ENCODE measurements around the gene TIMELESS. TPM values are rescaled to one million over a fixed set of nuclear protein-coding genes. Genes with fewer than 3 reads are reported as not detected.

The TIMELESS gene
- polyA plus RNA-seq, 2 of the 4 experiments (the other 2 are of a cell fraction), result 17.6 to 60.1 TPM

- no peak for TF ChIP-seq POLR2AphosphoS2 (conservative IDR thresholded peaks at IDR 0.05; ENCODE audit: low read length)
- no peak for TF ChIP-seq CHD4 (IDR thresholded peaks at IDR 0.05; ENCODE audit: borderline replicate concordance)
- POLR2A ChIA-PET, result no interaction called here
- 34% methylated on average over 1 of the region's 1 CpG for WGBS (ENCODE audit: missing lambda C conversion rate)
- Histone ChIP-seq H3K27ac (no peak overlapping the region), H3K4me2 (no peak overlapping the region), H3K4me3 (no peak overlapping the region), H3K4me1 (peaks cover 8% of the 10 kb centered on the region; the same call in 2 of the 3 replicates), H3K9me3 (no peaks in the 10 kb centered on the region)
- ATAC-seq (no peak), FAIRE-seq (no peak), DNase-seq (ENCODE audit: low read depth in 1 of 2, low spot score in 1 of 2) (no peak)
- CTCF ChIA-PET, result interaction anchor here (0.9 to 2.6 kb wide), 4 partner anchors 9 to 38 kb away, joined by 3 to 8 read pairs (median 4); partner anchors contain the start of gene SPRYD4
These were observed 35.3 kb upstream of the TIMELESS start for GRCh38 chr12:56484566-56484965.

- H3K27ac ChIP-seq, result no peak overlapping the region
- ATAC-seq (0 out of 6 replicates have a peak, but pooled peaks of 1 of the 2 experiments have one; percentile 5), FAIRE-seq (no peak), DNase-seq (ENCODE audit: low read depth in 1 of 2, low spot score in 1 of 2) (no peak)
- CTCF ChIA-PET, result interaction anchor here (1.4 to 3.0 kb wide), 5 partner anchors 9 to 34 kb away, joined by 5 to 9 read pairs (median 8); no protein-coding TSS in a partner anchor
- TF ChIP-seq HEYL (CRISPR knock-in tag; IDR thresholded peaks at IDR 0.05) (no peak), FOXS1 (CRISPR knock-in tag; IDR thresholded peaks at IDR 0.05) (no peak), POLR2AphosphoS2 (conservative IDR thresholded peaks at IDR 0.05; ENCODE audit: low read length) (no peak), FOSB (CRISPR knock-in tag; IDR thresholded peaks at IDR 0.05) (no peak), MYC (IDR thresholded peaks at IDR 0.05; ENCODE audit: borderline replicate concordance, low read length) (no peak), NR3C1 (IDR thresholded peaks at IDR 0.05) (no peak)
- H3K4me3 ChIP-seq, result no peak overlapping the region
- WGBS (ENCODE audit: missing lambda C conversion rate), result 93% methylated on average over 7 of the region's 7 CpGs
- no peaks in the 10 kb centered on the region for H3K9me3 ChIP-seq
- H3K4me2 ChIP-seq, result no peak overlapping the region
- H3K4me1 ChIP-seq, result peaks cover 6% of the 10 kb centered on the region; the same call in 1 of the 3 replicates
- POLR2A ChIA-PET, result no interaction called here
These were observed 30.4 kb upstream of the TIMELESS start for GRCh38 chr12:56479625-56480024.

GRCh38 chr12:56477521-56478225, 28.4 kb upstream of the TIMELESS start:
- 91% methylated on average over 6 of the region's 6 CpGs for WGBS (ENCODE audit: missing lambda C conversion rate)
- ChIA-PET CTCF (interaction anchor here (0.5 to 1.0 kb wide), 6 partner anchors 9 to 451 kb away, joined by 3 read pairs; no protein-coding TSS in a partner anchor), POLR2A (interaction anchor here (0.5 to 1.4 kb wide), 3 partner anchors 183 to 471 kb away, joined by 3 to 5 read pairs (median 3); partner anchors contain the start of gene COQ10A)
- TF ChIP-seq MAZ (IDR thresholded peaks at IDR 0.05; ENCODE audit: borderline replicate concordance, low read depth, low read length) (no peak), CTCF (IDR thresholded peaks at IDR 0.05) (no peak), MYC (IDR thresholded peaks at IDR 0.05; ENCODE audit: borderline replicate concordance, low read length) (no peak), GATA3 (IDR thresholded peaks at IDR 0.05; ENCODE audit: borderline replicate concordance) (no peak), ZFP36 (IDR thresholded peaks at IDR 0.05; ENCODE audit: borderline replicate concordance, partially characterized antibody) (no peak), JUN (IDR thresholded peaks at IDR 0.05) (no peak), FOSB (CRISPR knock-in tag; IDR thresholded peaks at IDR 0.05) (no peak), HDAC2 (IDR thresholded peaks at IDR 0.05) (no peak), EHMT2 (IDR thresholded peaks at IDR 0.05; ENCODE audit: low read depth) (no peak)
- H3K4me1 ChIP-seq, result peaks cover 6% of the 10 kb centered on the region; the same call in 1 of the 3 replicates
- ATAC-seq, result no peak
- no peaks in the 10 kb centered on the region for H3K9me3 ChIP-seq
- no peak for DNase-seq (ENCODE audit: low read depth in 1 of 2, low spot score in 1 of 2)
- no peak overlapping the region for H3K4me3 ChIP-seq
- H3K27ac ChIP-seq, result no peak overlapping the region
- FAIRE-seq, result no peak
- no peak overlapping the region for H3K4me2 ChIP-seq

- ChIA-PET CTCF (interaction anchor here (0.9 to 1.0 kb wide), 2 partner anchors 13 to 37 kb away, joined by 3 read pairs; no protein-coding TSS in a partner anchor), POLR2A (interaction anchor here (0.5 to 1.4 kb wide), 3 partner anchors 182 to 470 kb away, joined by 3 to 5 read pairs (median 3); partner anchors contain the start of gene COQ10A)
- no peak; a peak in 1 of 6 replicates for ATAC-seq
- H3K4me3 ChIP-seq, result no peak overlapping the region
- H3K9me3 ChIP-seq, result no peaks in the 10 kb centered on the region
- TF ChIP-seq NPAS2 (CRISPR knock-in tag; IDR thresholded peaks at IDR 0.05; ENCODE audit: borderline replicate concordance), result no peak
- no peak for TF ChIP-seq HMGXB4 (CRISPR knock-in tag; IDR thresholded peaks at IDR 0.05; ENCODE audit: borderline replicate concordance)
- DNase-seq (ENCODE audit: low read depth in 1 of 2, low spot score in 1 of 2), result no peak
- no peak overlapping the region for H3K27ac ChIP-seq
- FAIRE-seq, result no peak
- no peak overlapping the region for H3K4me2 ChIP-seq
- WGBS (ENCODE audit: missing lambda C conversion rate), result 100% methylated on average over 1 of the region's 1 CpG
- H3K4me1 ChIP-seq, result peaks cover 6% of the 10 kb centered on the region; the same call in 1 of the 3 replicates
These were observed 27.8 kb upstream of the TIMELESS start for GRCh38 chr12:56476972-56477432.

All from A549 (cell line).